H9 (cell line): ENCODE measurements around the gene SDK1. TPM values are rescaled to one million over a fixed set of nuclear protein-coding genes. Genes with fewer than 3 reads are reported as not detected.

Source experiments
- DNase-seq: peaks from one replicate; pipeline ENCODE4 v3.0.0-alpha.2; 2017
- H2AFZ ChIP-seq: one replicate; pipeline ENCODE4 v1.6.1; 2013; ENCODE audit warnings: mild to moderate bottlenecking, low read length, control low read depth, moderate library complexity
- H2AK5ac ChIP-seq: 2 replicates; pipeline ENCODE4 v1.6.1; 2013; ENCODE audit warnings: low read length, control low read depth, mixed read lengths; ENCODE audit not compliant: insufficient read length
- H2BK120ac ChIP-seq: one replicate; pipeline ENCODE4 v1.6.1; 2013; ENCODE audit warnings: low read depth, mild to moderate bottlenecking, low read length, control low read depth, inconsistent platforms; ENCODE audit not compliant: poor library complexity, severe bottlenecking
- H2BK12ac ChIP-seq: 2 replicates; pipeline ENCODE4 v1.6.1; 2013; ENCODE audit warnings: low read length, control low read depth, mixed read lengths, low read depth; ENCODE audit not compliant: insufficient read length
- H2BK15ac ChIP-seq: 2 replicates; pipeline ENCODE4 v1.6.1; 2013; ENCODE audit warnings: low read depth, low read length, control low read depth
- H2BK20ac ChIP-seq: one replicate; pipeline ENCODE4 v1.6.1; 2013; ENCODE audit warnings: low read depth, mild to moderate bottlenecking, low read length, control low read depth, inconsistent platforms; ENCODE audit not compliant: poor library complexity, severe bottlenecking
- H2BK5ac ChIP-seq: 2 replicates; pipeline ENCODE4 v1.6.1; 2013; ENCODE audit warnings: low read length, control low read depth, mixed read lengths; ENCODE audit not compliant: insufficient read length
- H3K14ac ChIP-seq: 2 replicates; pipeline ENCODE4 v1.6.1; 2013; ENCODE audit warnings: low read length, control low read depth; ENCODE audit not compliant: insufficient read depth
- H3K18ac ChIP-seq: 2 replicates; pipeline ENCODE4 v1.6.1; 2013; ENCODE audit warnings: low read depth, mild to moderate bottlenecking, mixed read lengths, low read length, control low read depth; ENCODE audit not compliant: insufficient read length
- H3K23ac ChIP-seq: 2 replicates; pipeline ENCODE4 v1.6.1; 2013; ENCODE audit warnings: low read length, control low read depth, mixed read lengths, low read depth; ENCODE audit not compliant: insufficient read length
- H3K23me2 ChIP-seq: 2 replicates; pipeline ENCODE4 v1.6.1; 2013; ENCODE audit warnings: low read depth, mild to moderate bottlenecking, mixed read lengths, low read length, control low read depth; ENCODE audit not compliant: insufficient read length, poor library complexity, severe bottlenecking
- H3K27ac ChIP-seq: 2 replicates; pipeline ENCODE4 v1.5.1; 2013; ENCODE audit warnings: low read length, control low read depth, mixed read lengths, low read depth; ENCODE audit not compliant: insufficient read length
- H3K27me3 ChIP-seq: 2 replicates; pipeline ENCODE4 v1.6.1; 2013; ENCODE audit warnings: low read length, control low read depth, inconsistent platforms; ENCODE audit not compliant: insufficient read depth
- H3K4ac ChIP-seq: 2 replicates; pipeline ENCODE4 v1.6.1; 2013; ENCODE audit warnings: low read depth, mild to moderate bottlenecking, control low read depth, inconsistent platforms, low read length, moderate library complexity
- H3K4me1 ChIP-seq: 2 replicates; pipeline ENCODE4 v1.6.1; 2013; ENCODE audit warnings: low read length, control low read depth, inconsistent platforms; ENCODE audit not compliant: insufficient read depth
- H3K4me2 ChIP-seq: 2 replicates; pipeline ENCODE4 v1.6.1; 2013; ENCODE audit warnings: low read length, control low read depth, mixed read lengths; ENCODE audit not compliant: insufficient read length, insufficient read depth
- H3K56ac ChIP-seq: 2 replicates; pipeline ENCODE4 v1.6.1; 2013; ENCODE audit warnings: low read depth, mild to moderate bottlenecking, mixed read lengths, low read length, control low read depth; ENCODE audit not compliant: insufficient read length
- H3K79me1 ChIP-seq: 2 replicates; pipeline ENCODE4 v1.6.1; 2013; ENCODE audit warnings: low read depth, mild to moderate bottlenecking, moderate library complexity, low read length, control low read depth, inconsistent platforms; ENCODE audit not compliant: insufficient read depth, poor library complexity, severe bottlenecking
- H3K79me2 ChIP-seq: 2 replicates; pipeline ENCODE4 v1.6.1; 2013; ENCODE audit warnings: low read length, control low read depth, inconsistent platforms; ENCODE audit not compliant: insufficient read depth
- H3K9ac ChIP-seq: 2 replicates; pipeline ENCODE4 v1.6.1; 2013; ENCODE audit warnings: low read length, control low read depth, mixed read lengths; ENCODE audit not compliant: insufficient read length; ENCODE audit errors: extremely low read depth
- H3K9me3 ChIP-seq: one replicate; pipeline ENCODE4 v1.6.1; 2013; ENCODE audit warnings: low read depth, low read length, inconsistent platforms; ENCODE audit not compliant: control insufficient read depth
- H3T11ph ChIP-seq: one replicate; pipeline ENCODE4 v1.6.1; 2013; ENCODE audit warnings: mild to moderate bottlenecking, low read length, control low read depth, inconsistent platforms
- H4K20me1 ChIP-seq: one replicate; pipeline ENCODE4 v1.6.1; 2013; ENCODE audit not compliant: control insufficient read depth, insufficient read length, insufficient read depth
- H4K5ac ChIP-seq: 2 replicates; pipeline ENCODE4 v1.6.1; 2013; ENCODE audit warnings: low read depth, mild to moderate bottlenecking, mixed read lengths, low read length, control low read depth; ENCODE audit not compliant: insufficient read length
- H4K8ac ChIP-seq: replicated peaks from 2 replicates; pipeline ENCODE4 v1.6.1; 2013; ENCODE audit warnings: low read length, control low read depth, mixed read lengths, low read depth; ENCODE audit not compliant: insufficient read length
- H4K91ac ChIP-seq: 2 replicates; pipeline ENCODE4 v1.6.1; 2013; ENCODE audit warnings: low read depth, mild to moderate bottlenecking, moderate library complexity, mixed read lengths, low read length, control low read depth; ENCODE audit not compliant: insufficient read length
- H3K27ac Mint-ChIP-seq, 3 experiments: 2 replicates in 2 of 3; 3 replicates in 1 of 3; pipeline ENCODE4 v1.8.0; 2020 to 2021; ENCODE audit warnings: mixed read lengths in 3 of 3, mild to moderate bottlenecking in 1 of 3, moderate library complexity in 1 of 3
- H3K27me3 Mint-ChIP-seq: 2 replicates; pipeline ENCODE4 v1.8.0; 2021; ENCODE audit warnings: low read depth, mild to moderate bottlenecking, moderate library complexity, mixed read lengths
- H3K36me3 Mint-ChIP-seq, 3 experiments: 2 replicates in 2 of 3; 3 replicates in 1 of 3; pipeline ENCODE4 v1.8.0; 2020 to 2021; ENCODE audit warnings: low read depth in 3 of 3, mixed read lengths in 3 of 3; ENCODE audit not compliant: insufficient read depth in 1 of 3
- H3K4me1 Mint-ChIP-seq, 2 experiments: 2 replicates each; pipeline ENCODE4 v1.8.0; 2020; ENCODE audit warnings: mixed read lengths in 2 of 2
- H3K4me3 Mint-ChIP-seq, 2 experiments: 2 replicates in 1 of 2; 3 replicates in 1 of 2; pipeline ENCODE4 v1.8.0; 2020 to 2021; ENCODE audit warnings: mild to moderate bottlenecking in 2 of 2, mixed read lengths in 2 of 2, moderate library complexity in 1 of 2
- H3K9me3 Mint-ChIP-seq, 2 experiments: 2 replicates in 1 of 2; 3 replicates in 1 of 2; pipeline ENCODE4 v1.8.0; 2020; ENCODE audit warnings: mild to moderate bottlenecking in 2 of 2, mixed read lengths in 2 of 2, moderate library complexity in 1 of 2
- WGBS: extraction: QIAGEN DNeasy Blood & Tissue Kit; methylation state at CpG from one replicate; pipeline ENCODE4 v1.1.7; 2013; ENCODE audit warnings: missing lambda C conversion rate, low lambda C conversion rate, mixed read lengths; ENCODE audit not compliant: insufficient read length; ENCODE audit errors: extremely low coverage; 5-methylcytosine and 5-hydroxymethylcytosine counted together
- total RNA-seq: library from RNA; stranded (reverse); gene quantifications from 2 replicates; pipeline ENCODE4 v1.2.1, GENCODE V29; 2021
- TF ChIP-seq, protein P1 (sequence below): fragments of 200-600 bp; sonication (generic); conservative IDR thresholded peaks from 3 replicates; pipeline ENCODE4 v1.8.0; 2021; ENCODE audit warnings: antibody characterized with exemption, mild to moderate bottlenecking

Gene SDK1
- total RNA-seq, 1 experiment from 2014 or later = 8.7 TPM

DNA sequence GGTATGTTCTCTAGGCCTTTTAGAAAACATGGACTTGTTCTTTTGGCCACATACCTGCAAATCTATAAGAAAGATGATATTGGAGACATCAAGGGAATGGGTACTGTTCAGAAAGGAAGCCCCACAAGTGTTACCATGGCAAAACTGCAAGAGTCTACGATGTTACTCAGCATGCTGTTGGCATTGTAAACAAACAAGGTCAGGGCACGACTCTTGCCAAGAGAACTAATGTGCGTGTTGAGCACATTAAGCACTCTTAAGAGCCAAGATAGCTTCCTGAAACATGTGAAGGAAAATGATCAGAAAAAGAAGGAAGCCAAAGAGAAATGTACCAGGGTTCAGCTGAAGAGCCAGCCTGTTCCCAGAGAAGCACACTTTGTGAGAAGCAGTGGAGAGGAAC, 37.1 kb downstream of the SDK1 start:
- no CpG with 5 or more reads among the region's 3 CpGs for WGBS
- Mint-ChIP-seq H3K27me3 (no peaks in the 10 kb centered on the region), H3K4me1 (peaks cover 12 to 16% of the 10 kb centered on the region in 2 experiments; a peak in 3 of 4 replicates), H3K27ac (no peak overlapping the region; a peak in 1 of 7 replicates), H3K9me3 (no peaks in the 10 kb centered on the region; a peak in 1 of 5 replicates), H3K4me3 (no peak overlapping the region), H3K36me3 (peaks cover 0 to 5% (median 0%) of the 10 kb centered on the region in 3 experiments; a peak in 1 of 7 replicates)
- no peak overlapping the region for H4K8ac ChIP-seq
- no peak overlapping the region for H3K18ac ChIP-seq
- H3K23me2 ChIP-seq = no peaks in the 10 kb centered on the region
- H2AFZ ChIP-seq = no peak overlapping the region
- no peaks in the 10 kb centered on the region for H3K4me1 ChIP-seq
- no peak overlapping the region for H2BK15ac ChIP-seq
- H3K4ac ChIP-seq = no peak overlapping the region
- no peak overlapping the region for H3K23ac ChIP-seq
- no peak overlapping the region for H4K91ac ChIP-seq
- H3T11ph ChIP-seq = no peak overlapping the region
- H2BK5ac ChIP-seq = no peak overlapping the region
- no peak overlapping the region for H2AK5ac ChIP-seq
- H3K9me3 ChIP-seq = no peaks in the 10 kb centered on the region
- no peak overlapping the region for H2BK120ac ChIP-seq
- no peaks in the 10 kb centered on the region for H3K27me3 ChIP-seq
- no peak overlapping the region for H3K14ac ChIP-seq
- no peak for DNase-seq
- H2BK12ac ChIP-seq = no peak overlapping the region
- H3K9ac ChIP-seq = no peak overlapping the region
- no peak overlapping the region for H4K5ac ChIP-seq
- no peak overlapping the region for H3K56ac ChIP-seq
- TF ChIP-seq, protein P1, sequence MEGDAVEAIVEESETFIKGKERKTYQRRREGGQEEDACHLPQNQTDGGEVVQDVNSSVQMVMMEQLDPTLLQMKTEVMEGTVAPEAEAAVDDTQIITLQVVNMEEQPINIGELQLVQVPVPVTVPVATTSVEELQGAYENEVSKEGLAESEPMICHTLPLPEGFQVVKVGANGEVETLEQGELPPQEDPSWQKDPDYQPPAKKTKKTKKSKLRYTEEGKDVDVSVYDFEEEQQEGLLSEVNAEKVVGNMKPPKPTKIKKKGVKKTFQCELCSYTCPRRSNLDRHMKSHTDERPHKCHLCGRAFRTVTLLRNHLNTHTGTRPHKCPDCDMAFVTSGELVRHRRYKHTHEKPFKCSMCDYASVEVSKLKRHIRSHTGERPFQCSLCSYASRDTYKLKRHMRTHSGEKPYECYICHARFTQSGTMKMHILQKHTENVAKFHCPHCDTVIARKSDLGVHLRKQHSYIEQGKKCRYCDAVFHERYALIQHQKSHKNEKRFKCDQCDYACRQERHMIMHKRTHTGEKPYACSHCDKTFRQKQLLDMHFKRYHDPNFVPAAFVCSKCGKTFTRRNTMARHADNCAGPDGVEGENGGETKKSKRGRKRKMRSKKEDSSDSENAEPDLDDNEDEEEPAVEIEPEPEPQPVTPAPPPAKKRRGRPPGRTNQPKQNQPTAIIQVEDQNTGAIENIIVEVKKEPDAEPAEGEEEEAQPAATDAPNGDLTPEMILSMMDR = no peak
- H4K20me1 ChIP-seq = no peaks in the 10 kb centered on the region
- no peaks in the 10 kb centered on the region for H3K79me2 ChIP-seq
- no peak overlapping the region for H3K4me2 ChIP-seq
- H3K79me1 ChIP-seq = no peaks in the 10 kb centered on the region
- H3K27ac ChIP-seq = no peak overlapping the region
- no peak overlapping the region for H2BK20ac ChIP-seq
